IPS DF 4.7 (cell line): ENCODE results near the gene LSM14B.

Source experiments
- DNase-seq: peaks from one replicate; pipeline ENCODE4 v3.0.0-alpha.2; 2013; ENCODE audit warnings: low spot score; ENCODE audit errors: extremely low read depth

LSM14B gene

DNA sequence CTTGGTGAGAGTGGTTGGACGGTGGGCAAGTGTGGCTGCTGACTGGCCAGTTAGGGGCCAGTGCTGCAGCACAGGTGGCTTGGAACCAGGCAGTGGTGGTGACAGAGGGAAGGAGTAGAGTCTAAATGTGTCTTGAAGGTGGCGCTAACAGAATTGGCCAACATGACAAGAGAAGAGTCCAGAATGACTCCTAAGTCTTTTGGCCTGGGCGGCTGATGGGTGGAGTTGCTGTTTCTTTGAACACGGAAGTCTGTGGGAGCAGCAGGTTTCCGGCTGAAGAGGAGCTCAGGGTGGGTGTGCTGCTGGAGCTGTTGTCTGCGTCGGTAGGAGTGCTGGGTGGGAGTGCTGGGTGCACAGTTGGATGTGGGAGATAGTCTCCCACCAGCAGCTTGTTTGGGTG, 10.1 kb downstream of the LSM14B start:
- no peak for DNase-seq

DNA sequence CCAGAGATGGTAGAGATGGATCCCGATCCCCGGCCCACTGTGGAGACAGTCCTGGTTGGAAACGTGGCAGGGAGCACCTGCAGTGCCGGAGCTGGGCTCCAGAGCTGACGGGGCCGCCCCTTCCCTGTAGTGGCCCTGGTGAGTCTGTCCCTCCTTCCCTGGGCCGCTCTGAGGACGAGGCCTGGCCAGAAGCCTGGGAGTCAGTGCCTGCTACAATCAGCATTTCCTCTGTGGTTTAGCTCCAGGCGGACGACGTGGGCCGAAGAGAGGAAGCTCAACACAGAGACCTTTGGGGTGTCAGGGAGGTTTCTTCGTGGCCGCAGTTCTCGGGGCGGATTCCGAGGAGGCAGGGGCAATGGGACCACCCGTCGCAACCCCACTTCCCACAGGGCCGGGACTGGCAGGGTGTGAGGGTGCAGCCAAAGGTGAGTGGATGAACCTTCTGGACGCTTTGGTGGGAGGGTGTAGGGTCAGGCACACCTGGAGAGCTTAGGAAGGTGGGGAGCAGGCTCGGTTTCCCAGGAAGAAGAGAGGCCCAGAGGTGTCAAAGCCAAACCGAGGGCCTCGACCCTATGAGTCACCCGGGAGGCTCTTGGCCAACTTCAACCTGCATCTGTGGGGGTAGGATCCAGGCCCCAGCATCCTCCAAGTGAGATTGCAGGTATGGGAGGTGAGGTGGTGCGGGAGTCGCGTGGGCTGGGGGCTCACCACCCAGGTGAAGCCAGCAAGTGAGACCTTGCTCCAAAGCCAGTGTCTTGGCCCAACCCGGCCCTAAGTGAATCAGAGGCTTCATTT, 11.0 kb downstream of the LSM14B start:
- no peak for DNase-seq

DNA sequence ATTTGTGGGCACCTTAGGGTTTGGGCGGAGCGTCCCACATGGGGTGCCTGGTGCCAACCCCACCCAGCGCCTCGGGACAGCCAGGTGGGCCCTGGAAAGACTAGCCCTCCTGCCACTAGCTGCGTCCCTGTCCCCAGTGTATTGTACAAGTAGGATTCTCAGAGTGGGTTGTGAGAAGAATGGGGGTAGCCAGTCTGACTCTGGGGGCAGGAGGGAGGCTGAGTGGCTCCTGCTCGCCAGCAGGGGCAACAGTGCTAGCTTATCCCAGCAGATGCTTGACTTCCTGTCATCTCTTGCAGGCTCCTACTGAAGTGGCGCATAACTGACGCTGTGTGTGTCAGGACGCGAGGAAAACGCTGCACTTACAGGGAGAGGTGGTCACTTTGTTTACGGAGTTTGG, 11.6 kb downstream of the LSM14B start:
- DNase-seq: no peak

DNA sequence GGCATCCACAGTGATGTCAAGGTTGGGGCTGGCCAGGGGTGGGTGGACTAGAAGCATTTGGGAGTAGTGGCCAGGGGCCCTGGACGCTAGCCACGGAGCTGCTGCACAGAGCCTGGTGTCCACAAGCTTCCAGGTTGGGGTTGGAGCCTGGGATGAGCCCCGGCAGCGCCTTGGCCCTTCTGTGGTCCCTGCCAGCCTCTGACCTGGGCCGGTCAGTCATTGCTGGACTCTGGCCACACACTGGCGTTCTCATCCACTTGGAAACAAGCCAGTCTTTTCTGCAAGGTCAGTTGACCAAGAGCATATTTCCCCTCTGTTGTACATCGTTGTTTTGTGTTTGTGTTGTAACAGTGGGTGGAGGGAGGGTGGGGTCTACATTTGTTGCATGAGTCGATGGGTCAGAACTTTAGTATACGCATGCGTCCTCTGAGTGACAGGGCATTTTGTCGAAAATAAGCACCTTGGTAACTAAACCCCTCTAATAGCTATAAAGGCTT, 12.5 kb downstream of the LSM14B start:
- no peak for DNase-seq

DNA sequence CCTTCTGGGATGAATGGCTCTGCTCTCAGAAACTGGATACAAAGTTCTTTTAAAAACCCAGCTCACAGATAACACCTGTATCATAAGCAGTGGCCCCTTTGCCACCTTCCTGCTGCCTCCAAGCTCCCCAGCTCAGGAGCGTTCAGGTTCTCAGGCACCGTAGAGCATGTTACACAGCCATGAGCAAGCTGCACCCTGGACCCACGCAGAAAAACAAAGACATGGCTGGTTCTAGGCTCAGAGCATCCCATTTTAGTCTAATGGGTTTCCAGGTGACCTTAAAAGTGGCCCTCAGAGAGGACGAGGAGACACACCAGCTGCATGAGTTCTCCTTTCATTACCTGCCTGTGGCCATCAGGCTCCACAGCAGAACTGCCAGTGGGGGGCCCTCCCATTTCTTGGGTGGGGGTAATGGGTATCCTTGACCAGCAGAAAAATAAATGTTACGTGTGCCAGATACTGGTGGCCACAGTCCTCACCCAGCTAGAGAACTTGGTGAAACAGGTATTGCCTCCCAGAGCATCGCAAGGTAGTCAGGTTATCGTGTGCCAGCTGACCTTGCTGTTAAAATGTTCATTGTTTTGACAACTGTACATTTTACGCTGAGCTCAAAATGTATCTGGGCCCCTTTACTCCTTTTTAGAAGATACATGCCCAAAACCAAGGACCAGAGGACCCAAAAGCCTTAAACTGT, 13.4 kb downstream of the LSM14B start:
- no peak for DNase-seq

DNA sequence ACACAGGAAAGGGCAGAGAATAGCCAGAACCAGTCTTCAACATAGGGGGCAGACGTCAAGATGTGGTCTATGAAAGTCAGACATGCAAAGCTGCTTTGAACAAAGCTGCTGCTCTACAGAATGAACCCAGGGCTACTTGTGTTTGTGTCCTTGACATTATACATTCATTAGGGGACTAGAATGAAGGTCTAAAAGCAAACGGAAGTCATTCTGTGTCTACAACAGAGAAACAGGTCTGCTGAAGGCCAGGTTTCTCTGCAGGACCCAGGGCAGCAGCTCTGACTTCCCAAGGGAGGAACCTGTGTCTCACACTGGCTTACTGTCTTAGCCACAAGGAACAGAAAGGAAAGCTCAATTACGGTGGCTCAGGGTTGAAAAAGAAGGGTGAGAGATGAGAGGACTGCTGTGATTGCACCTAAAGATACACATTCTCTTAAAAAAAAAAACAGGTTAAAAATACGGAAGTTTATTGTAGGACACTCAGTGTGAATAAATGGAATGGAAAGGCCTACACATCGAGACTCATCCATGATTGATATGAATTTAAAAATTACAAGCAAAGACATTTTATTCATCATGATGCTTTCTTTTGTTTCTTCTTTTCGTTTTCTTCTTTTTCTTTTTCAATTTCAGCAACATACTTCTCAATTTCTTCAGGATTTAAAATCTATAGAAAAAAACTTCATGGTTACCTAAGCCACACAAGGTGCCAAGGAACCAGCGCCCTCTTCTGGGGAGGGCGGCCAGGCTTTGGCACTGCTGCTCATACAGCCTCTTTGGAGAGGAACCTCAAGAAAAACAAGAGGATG, 14.2 kb downstream of the LSM14B start:
- DNase-seq: no peak

DNA sequence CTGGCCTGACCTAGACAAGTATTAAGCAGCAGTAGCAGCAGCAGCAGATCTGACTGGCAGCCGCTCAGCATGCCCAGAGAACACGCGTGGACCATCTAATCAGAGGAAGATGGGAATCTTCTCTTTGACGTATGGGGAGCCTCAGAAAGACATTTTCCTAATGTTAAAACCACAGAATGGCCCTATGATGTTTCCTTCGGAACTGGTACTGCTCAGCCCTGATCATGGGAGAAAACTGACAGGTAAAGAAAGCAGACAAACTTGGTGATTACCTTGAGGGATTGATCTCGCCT, 14.8 kb downstream of the LSM14B start:
- no peak for DNase-seq

DNA sequence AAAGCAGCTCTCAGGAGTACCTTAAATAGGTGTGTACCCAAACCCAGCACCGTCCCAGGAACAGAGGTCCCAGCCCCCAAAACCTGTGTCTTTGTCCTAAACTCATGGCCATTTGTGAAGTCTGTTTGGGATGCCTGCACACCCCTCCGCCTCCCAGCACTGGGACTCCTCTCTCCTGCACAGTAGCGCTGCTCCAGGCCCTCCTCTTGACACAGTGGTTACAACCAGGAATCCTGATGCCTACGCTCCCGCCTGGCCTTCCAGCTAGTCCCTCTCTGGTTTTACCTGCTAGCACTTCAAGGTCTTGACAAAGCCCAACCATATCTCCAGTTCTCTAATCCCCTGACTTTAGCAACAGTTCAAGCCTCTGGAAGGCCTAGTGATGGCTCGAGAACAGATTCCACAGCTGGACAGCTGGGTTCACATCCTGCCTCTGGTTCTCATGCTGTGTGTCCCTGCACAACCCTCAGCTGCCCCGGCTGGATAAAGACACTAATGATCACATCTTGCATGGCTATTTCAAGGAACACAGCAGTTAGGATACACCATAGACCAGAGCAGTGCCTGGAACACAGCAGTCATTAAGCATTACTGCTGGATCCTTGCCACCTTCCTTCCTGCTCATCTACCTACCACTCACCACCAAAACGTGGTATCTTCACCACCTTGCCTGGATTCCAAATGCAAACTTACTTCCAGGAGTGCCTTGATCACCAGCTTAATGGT, 15.4 kb downstream of the LSM14B start:
- DNase-seq: no peak

DNA sequence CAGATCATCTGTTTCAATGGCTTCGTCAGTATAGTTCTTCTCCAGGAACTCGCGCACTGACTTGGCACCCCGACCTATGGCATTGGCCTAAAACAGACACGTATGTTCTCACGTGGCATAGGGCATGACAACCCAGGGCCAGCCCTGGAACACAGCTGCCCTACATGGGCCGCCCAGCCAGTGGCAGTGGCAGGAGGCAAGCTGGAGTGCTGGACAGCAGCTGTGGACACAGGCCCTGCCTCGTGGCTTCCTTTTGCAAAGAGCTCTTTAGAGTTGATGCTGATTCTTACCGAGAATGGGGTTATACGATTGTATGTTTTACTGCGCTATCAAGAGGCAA, 15.9 kb downstream of the LSM14B start:
- DNase-seq: no peak

DNA sequence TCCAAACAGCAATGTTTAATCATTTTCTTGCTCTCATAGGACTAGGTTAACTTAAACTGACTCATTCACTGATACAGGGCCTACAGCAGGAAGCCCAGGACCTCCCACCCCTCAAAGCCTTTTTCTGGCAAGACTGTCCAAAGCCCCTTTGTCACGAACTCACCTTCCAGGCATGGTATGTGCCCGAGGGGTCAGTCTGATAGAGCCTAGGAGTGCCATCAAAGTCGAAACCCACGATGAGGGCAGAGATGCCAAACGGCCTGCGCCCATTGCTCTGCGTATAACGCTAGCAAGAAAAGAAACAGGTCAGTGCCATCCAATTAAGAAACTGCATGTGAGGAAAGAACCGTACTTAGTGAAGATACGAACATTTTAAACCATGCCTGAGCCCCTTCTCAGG, 16.6 kb downstream of the LSM14B start:
- no peak for DNase-seq

DNA sequence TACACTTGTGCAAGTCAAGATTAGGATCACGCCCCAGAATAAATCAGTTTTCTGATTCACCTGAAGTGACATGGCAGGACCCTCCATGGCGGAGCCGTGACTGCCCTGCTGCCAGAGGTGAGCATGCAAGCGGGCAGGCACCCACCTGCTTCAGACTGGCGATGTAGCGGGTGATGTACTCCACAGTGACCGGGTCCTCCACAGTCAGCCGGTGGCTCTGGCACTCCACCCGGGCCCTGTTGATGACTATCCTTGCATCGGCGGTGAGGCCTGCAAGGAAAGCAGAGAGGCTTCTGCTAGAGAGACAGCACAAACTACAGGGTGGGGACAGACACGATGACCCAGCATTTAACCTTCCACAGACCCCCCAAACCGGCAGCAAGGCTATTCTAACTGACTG, 17.4 kb downstream of the LSM14B start:
- no peak for DNase-seq

DNA sequence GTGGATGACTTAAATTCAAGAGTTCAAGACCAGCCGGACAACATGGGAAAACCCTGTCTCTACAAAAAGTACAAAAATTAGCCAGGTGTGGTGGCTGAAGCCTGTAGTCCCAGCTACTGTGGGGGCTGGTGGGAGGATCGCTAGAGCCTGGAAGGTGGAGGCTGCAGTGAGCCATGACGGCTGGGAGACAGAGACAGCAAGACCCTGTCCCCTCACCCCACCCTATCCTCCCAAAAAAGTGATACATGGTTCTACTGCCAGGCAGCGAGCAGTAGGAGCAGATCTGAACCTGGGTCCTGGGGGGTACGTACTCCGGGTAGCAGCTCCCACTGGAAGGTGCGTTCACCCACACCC, 18.7 kb downstream of the LSM14B start:
- no peak for DNase-seq

DNA sequence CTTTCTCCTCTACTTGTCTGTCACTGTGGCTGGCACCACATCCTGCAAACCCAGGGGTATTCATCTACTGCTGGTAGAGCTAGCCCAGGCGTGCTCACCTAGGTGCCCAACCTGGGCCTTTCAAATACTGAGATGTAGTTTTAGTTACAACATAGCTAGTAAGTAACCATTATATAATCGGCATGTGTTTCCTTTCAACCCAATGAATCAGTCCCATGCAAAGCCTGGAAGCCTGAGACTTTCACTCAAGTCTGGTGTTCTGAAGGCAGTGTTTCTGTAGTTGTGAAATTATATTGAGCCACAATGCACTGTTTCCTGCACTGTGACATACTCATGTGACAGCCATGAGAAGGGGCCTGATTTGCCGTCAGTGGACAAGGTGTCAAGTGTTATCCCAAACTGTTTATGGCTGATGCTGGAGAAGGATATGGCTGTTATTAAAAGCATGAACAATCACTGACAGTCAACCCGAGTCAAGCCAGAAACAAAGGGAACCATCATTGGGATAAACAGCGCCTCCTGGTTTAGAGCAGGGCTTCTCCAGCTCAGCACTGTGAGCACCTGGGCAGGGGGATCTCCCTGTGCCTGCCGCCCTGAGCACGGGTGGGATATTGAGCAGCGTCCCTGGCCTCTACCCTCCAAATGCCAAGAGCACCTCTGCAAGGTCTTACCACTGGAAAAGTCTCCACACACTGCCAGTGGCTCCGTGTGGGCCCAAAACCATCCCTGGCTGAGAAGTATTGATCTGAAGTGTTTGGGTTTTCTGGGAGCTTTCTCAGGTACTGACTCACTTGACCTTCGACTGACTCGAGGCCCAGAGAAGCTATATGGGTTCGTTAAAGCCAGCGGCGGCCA, 19.3 kb downstream of the LSM14B start:
- no peak for DNase-seq

DNA sequence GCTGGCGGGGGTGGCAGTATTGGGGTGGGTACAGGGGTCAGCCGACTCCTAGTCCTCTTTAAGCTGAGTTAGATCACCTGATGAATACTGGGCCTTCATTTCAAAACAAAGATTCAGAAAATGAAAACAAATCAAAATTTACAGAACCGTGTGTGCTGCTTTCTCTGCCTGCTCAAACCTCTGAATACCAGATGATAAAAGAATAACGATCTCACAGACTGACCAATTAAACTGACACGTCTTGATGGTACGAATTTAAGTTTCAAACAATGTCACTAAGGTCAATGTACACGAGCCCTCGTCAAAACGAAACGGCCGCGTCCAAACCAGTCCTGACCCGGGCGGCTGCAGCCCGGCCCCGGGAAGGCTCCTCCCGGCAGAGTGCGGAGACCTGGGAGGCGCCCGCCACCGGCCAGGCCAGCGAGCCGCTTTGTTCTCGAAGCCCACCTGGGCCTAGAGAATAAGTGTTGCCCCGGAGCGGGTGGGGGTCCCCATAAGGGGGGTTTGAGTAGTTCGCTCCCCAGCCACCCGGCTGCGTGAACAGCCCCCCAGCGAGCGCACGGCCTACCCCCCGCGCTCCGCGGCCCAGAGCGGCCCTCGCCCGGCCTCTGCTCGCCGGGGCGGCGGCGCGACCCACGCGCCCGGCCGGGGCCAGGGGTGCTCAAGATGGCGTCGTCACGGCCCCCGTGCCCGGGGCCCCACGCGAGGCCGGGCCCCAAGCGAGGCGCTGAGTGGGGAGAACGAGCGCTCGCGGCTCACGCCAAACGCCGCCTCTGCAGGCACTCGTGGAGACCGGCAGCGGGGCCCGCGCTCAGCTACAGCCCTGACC, 20.2 kb downstream of the LSM14B start:
- no peak for DNase-seq

DNA sequence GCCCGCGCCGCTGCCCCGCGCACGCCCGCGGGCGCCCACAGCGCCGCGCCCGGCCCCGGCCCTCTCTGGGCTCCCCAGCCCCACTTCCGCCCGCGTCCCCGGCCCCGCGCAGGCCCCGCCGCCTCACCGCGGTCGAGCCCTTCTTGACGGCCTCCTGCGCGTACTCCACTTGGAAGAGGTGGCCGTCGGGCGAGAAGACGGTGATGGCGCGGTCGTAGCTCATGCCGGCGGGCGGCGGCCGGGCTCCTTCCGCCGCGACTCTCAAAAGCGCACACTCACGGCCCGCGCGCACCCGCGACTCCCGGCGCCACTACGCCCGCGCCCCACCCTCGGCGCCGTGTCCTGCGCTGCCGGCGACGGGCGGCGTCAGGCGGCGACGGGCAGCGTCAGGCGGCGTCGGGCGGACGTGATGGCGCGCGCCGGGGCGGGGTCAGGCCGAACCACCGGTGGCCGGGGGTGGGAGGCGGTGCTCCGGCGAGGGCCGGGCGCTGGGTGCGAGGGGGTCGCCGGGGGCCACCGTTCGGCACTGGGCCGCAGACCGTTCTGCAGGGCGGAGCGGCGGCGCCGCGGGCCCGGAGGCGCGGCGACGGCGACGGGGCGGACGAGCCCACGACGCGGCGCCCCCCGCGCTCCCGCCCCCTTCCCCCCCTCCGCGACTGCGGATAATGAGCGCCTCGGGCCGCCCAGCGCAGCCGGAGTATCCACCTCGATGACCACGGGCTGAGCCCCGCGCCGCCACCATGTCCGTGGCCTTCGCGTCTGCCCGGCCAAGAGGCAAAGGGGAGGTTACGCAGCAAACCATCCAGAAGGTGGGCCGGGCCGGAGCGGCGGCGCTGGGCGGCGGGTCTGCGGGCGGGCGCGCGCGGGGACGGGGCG, 21.0 kb downstream of the LSM14B start, which contains the start of the genes PSMA7 and SS18L1:
TSS of gene PSMA7 (minus strand) at position 314 of the 876 bp plus-strand sequence. CDS start at position 223, 91 bp downstream.
TSS of gene SS18L1 (plus strand) at position 689 of the 876 bp plus-strand sequence. CDS start at position 741, 52 bp downstream.
- no peak for DNase-seq

DNA sequence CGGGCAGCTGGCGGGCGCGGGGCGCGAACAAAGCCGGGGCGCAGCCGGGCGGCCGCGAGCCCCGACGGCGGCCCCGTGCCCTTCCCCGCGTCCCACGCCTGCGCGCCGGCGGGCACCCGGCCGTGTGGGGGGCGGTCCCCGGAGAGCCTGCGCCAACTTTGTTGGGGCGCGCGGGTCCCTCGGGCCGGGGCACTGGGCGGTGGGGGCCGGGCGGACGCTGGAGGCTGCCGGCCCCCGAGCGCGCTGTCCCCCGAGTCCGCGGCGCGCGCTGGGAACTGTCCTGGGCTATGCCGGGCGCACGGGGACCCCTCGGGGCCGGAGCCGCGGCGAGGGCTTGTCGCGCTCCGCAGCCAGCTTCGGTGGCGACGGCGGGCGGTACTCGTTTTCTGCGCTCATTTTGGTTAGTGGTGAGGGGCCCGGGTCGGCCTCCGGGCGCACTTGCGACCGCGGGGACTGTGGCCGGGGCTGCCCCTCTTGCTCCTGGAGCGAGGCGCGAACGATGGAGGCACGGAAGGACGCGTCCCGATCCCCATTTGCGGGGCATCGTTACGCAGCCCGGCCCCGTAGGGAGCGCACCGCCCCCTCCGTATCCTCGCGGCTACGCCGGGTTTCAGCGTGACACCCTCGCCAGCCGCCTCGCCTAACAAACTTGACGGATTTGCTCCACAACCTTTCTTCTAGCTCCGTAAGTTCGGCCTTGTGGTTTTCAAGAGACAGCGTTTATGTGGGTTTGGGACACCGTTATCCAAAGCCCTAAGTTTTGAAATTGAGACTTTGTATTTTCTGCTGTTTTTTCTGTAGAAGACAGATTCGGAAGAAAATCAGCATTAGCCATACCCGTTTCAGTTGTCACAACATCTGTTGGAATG, 21.9 kb downstream of the LSM14B start:
- no peak for DNase-seq

DNA sequence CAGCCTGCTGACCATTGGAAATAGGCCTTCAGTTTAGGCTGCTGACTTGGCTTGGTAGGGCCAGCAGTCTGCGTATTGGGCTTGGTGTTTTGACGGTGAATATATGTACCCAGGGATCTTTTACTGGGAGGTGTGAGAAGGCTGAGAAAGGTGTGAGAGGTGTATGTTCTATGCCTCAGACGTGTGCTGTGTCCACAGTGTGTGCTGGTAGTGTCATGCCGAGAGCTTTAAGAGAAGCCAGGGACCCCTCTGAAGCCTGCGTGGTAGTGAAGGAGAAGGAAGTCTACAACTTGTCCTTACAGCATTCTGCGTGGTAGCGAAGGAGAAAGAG, 23.4 kb downstream of the LSM14B start:
- DNase-seq: no peak
